ENCODE data around the gene CEP295NL. TPM values are rescaled to one million over a fixed set of nuclear protein-coding genes. Genes with fewer than 3 reads are reported as not detected.

CEP295NL gene, protein sequence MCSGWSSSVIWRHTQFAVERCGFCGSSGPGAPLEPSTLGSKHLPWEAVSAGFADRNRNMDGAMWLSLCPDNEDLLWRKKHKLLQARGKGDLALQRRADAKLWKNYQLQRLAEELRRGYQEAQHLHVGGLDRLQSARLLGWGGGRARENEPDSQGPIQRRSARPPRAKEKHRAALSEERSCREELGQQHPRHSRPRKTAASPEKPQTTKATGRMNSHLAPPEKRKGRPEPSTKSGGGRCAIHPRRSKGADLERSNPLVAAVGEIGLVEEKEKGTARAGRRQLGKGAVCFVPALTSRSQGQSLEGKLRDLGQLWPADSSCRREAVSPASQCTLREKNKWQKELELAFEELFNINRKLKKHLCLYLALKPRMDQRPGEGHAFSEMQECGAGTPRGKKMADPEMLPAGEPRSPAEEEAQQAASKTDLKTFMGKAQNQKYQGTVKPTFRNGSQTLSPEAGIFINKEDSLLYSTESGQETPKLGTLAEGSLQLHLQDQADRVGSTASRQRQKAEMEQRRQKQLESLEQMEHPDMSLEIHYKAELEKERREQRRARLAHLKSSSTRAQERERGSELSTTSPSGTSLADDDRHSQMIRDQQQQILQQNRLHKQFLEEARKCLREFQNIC
- total RNA-seq = 1.9 and 2.6 TPM in 2 replicates

DNA sequence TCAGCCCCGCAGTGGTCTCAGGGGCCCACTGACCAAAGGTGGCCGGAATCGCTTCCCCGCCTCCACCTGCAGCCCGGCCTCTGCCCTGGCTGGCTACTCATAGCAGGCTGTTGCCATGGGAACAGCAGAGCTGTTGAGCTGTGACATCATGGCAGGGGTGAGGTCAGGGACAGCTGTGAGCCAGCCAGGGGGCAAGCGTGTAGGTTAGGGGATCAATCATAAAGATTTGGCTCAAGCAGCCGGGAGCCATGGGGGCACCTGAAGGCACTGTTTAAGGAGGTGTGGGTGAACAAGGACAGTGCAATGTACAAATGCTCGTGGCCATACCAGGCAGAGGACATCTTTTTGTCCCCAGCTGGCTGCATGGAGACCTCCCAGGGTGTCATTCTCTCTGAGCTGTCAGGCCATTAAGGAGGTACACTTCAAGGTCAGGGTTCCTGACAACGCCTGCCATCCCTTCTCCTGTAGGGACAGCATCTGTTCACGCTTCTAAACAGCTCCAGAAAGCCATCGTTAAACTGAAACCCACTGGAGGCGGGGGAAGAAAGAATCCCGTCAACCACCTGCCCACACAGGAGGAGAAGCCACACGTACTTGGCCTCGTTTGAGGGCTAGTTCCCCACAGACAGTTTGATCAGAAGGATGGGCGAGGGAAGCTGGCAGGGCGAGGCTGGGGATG, at the start of gene CEP295NL:
Gene CEP295NL, minus strand, starts transcription at position 101 of the 679 bp plus-strand sequence. CDS start 1,373 bp downstream, outside the sequence.

DNA sequence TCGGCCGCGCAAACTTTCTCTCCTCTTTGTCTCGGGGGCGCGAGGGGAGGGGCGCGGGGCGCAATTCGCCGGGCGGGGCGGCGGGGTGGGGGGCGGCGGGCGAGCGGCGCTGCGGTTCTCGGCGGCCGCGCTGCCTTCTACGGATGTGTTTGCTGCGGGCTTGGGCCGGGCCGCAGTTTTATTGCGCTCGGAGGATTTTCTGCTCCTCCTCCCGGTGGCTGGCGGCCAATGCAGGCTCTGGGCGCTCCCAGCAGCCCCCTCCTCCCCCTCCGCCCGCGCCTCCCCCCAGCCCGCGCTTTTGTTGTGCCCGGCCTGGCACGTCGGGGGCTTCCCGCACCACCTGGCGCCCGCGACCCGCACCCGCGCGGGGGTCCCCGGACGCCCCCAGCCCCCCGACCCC, 22.2 kb upstream of the CEP295NL start, which contains the start of gene TIMP2:
Gene TIMP2, minus strand, starts transcription at position 154 of the 400 bp plus-strand sequence. CDS start 299 bp downstream, outside the sequence.

DNA sequence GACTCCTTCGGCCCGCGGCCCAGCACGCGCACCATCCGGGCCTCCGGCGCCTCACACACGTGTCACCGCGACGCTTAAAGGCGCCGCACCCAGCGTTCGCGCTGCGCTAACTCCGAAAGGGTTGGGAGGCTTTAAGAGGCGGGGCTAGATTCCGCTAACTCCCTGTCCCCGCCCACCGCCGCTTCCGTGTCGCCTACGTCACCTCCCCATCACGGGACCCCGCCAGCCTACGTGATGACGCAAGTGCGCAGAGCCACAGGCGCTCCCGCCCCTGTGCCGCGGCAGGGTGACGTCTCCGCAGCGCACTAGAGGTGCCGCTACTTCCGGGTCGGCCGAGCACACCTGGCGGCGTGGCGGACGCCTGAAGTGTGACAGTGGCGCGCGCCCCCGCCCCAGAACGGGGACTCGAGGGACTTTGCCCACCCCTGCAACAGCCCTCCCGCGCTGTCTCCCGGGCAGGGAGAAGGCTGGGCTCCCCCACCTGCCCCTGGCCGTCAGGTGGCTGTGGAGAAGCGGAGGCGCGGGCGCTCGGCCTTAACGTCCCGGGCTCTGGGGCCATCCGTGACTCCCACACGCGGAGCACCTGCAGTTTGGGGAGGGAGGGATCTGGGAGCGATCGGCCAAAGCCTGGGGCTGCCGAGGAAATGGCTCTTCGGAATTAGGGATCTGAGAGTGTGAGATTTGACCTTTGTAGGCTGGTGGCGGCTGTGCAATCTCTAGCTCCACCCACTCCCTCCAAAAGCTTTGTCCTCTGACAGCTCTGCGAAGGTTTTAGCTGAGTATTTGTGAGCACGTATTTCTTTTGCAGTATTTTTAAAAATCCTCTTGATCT, 62.0 kb downstream of the CEP295NL start, which contains the start of gene USP36:
Gene USP36, minus strand, starts transcription at position 35 of the 832 bp plus-strand sequence. CDS start 4,451 bp downstream, outside the sequence.

Other genes starting within 250 kb of the CEP295NL start
- gene CYTH1, start 120.9 kb downstream of the CEP295NL start, total RNA-seq = 45.2 and 53.1 TPM in 2 replicates
- gene USP36, start 62.4 kb downstream of the CEP295NL start, total RNA-seq = 34.2 and 36.4 TPM in 2 replicates
- 82.5 and 86.8 TPM in 2 replicates for gene TIMP2, start 22.2 kb upstream of the CEP295NL start, total RNA-seq
- 0.29 and 0.80 TPM in 2 replicates for gene LGALS3BP, start 76.7 kb upstream of the CEP295NL start, total RNA-seq
- gene CANT1, start 106.6 kb upstream of the CEP295NL start, total RNA-seq = 75.0 and 76.7 TPM in 2 replicates
- gene C1QTNF1, start 121.0 kb upstream of the CEP295NL start, total RNA-seq = 4.1 and 6.8 TPM in 2 replicates
- 14.1 and 14.8 TPM in 2 replicates for gene ENGASE, start 171.6 kb upstream of the CEP295NL start, total RNA-seq